DOHH2 (cell line): Measurements from ENCODE around the gene BET1.

Source experiments
- EZH2phosphoT487 ChIP-seq: fragments of 200-600 bp; sonication (generic); IDR thresholded peaks from 2 replicates; pipeline ENCODE4 v1.6.1; 2017; ENCODE audit warnings: borderline replicate concordance, mild to moderate bottlenecking, antibody characterized with exemption, low read length, moderate library complexity, mixed read lengths
- TF ChIP-seq, protein P1 (sequence below): fragments of 200-600 bp; sonication (generic); IDR thresholded peaks from one replicate; pipeline ENCODE4 v1.5.1; 2014; ENCODE audit warnings: antibody characterized with exemption, mild to moderate bottlenecking, low read depth, low read length; ENCODE audit not compliant: poor library complexity, severe bottlenecking

DNA sequence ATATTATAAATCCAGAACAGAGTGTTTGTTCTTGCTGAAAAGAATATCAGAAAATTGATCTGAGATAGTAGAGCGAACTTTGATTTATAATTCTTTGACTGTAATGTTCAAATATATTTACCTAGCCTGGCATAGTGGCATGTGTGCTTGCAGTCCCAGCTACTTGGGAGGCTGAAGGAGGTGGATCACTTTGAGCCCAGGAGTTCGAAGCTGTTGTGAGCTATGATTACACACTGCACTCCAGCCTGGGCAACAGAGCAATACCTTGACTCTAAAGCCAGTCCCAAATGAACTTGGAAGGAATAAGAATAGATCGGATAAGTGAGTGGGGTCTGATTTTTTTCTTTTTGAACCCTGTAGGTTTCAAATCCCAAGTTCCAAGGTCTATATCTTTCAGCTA is 59.1 kb downstream of the BET1 start:
- TF ChIP-seq, protein P1, sequence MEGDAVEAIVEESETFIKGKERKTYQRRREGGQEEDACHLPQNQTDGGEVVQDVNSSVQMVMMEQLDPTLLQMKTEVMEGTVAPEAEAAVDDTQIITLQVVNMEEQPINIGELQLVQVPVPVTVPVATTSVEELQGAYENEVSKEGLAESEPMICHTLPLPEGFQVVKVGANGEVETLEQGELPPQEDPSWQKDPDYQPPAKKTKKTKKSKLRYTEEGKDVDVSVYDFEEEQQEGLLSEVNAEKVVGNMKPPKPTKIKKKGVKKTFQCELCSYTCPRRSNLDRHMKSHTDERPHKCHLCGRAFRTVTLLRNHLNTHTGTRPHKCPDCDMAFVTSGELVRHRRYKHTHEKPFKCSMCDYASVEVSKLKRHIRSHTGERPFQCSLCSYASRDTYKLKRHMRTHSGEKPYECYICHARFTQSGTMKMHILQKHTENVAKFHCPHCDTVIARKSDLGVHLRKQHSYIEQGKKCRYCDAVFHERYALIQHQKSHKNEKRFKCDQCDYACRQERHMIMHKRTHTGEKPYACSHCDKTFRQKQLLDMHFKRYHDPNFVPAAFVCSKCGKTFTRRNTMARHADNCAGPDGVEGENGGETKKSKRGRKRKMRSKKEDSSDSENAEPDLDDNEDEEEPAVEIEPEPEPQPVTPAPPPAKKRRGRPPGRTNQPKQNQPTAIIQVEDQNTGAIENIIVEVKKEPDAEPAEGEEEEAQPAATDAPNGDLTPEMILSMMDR: no peak
- no peak for TF ChIP-seq EZH2phosphoT487
